MCF 10A (cell line): Measurements from ENCODE around the gene RC3H2. TPM values are rescaled to one million over a fixed set of nuclear protein-coding genes. Genes with fewer than 3 reads are reported as not detected.

Source experiments
- BruUV-seq: library from RNA; stranded (reverse); fragments of 400-500 nt; replicated peaks from 2 replicates; lab custom pipeline; 2021; lab: Mats Ljungman, UMichigan
- CTCF ChIA-PET: fragments of 300-600 bp; sonication (Branson Sonifier 250); formaldehyde crosslinking; extraction: SDS; loops from one replicate; lab custom pipeline; 2021; ENCODE audit warnings: antibody characterized with exemption, inconsistent platforms; lab: Yijun Ruan, JAX
- POLR2A ChIA-PET: fragments of 300-600, 350-650 bp; sonication (Branson Sonifier 250); formaldehyde crosslinking; extraction: SDS; loops from one replicate; lab custom pipeline; 2020; ENCODE audit warnings: antibody characterized with exemption, inconsistent platforms; lab: Yijun Ruan, JAX
- DNase-seq: peaks from one replicate; pipeline ENCODE4 v3.0.0-alpha.2; 2018; ENCODE audit not compliant: unreplicated experiment
- H3K27ac Mint-ChIP-seq: one replicate; pipeline ENCODE4 v1.8.0; 2022; ENCODE audit warnings: mild to moderate bottlenecking, low read depth, mixed read lengths; ENCODE audit not compliant: unreplicated experiment
- H3K27me3 Mint-ChIP-seq: one replicate; pipeline ENCODE4 v1.8.0; 2022; ENCODE audit warnings: mixed read lengths; ENCODE audit not compliant: insufficient read depth, unreplicated experiment
- H3K36me3 Mint-ChIP-seq: one replicate; pipeline ENCODE4 v1.8.0; 2022; ENCODE audit warnings: mild to moderate bottlenecking, moderate library complexity, mixed read lengths; ENCODE audit not compliant: insufficient read depth, unreplicated experiment
- H3K4me1 Mint-ChIP-seq: one replicate; pipeline ENCODE4 v1.8.0; 2022; ENCODE audit warnings: mixed read lengths; ENCODE audit not compliant: insufficient read depth, unreplicated experiment
- H3K4me3 Mint-ChIP-seq: one replicate; pipeline ENCODE4 v1.8.0; 2022; ENCODE audit warnings: mild to moderate bottlenecking, moderate library complexity, mixed read lengths; ENCODE audit not compliant: unreplicated experiment
- H3K9me3 Mint-ChIP-seq: one replicate; pipeline ENCODE4 v1.8.0; 2022; ENCODE audit warnings: mixed read lengths; ENCODE audit not compliant: unreplicated experiment
- CTCF ChIP-seq: fragments of 200-600 bp; IDR thresholded peaks from one replicate; pipeline ENCODE4 v1.8.0; 2022; ENCODE audit warnings: antibody characterized with exemption, mild to moderate bottlenecking; ENCODE audit not compliant: unreplicated experiment
- intact Hi-C: fragments of 100-400 bp; cut with micrococcal nuclease; formaldehyde crosslinking; loops from 2 replicates; pipeline ENCODE4 v1.14.1; 2022
- total RNA-seq: library from RNA; stranded (reverse); gene quantifications from 2 replicates; pipeline ENCODE4 v1.2.3, GENCODE V29; 2022

The RC3H2 gene
- total RNA-seq, 1 experiment from 2014 or later, result 59.1 TPM

DNA sequence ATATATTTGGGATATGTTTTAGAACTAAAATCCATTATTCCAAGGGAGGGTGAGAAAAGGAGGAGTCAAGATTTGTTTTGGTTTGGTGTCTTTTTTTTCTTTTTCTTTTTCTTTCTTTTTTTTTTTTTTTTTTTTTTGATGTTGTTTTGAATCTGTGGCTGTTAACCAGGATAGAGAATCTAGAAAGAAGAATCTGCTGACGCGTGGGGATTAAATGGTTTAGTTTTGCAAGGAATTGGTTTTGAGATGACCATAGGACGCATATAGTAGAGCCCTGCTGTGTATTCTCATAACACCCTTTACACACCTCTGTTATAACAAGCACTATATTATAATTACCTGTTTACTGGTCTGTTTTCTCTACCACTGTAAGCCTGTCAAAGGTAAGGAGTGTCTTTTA is 45.1 kb upstream of the RC3H2 start:
- peaks cover 40% of the 10 kb centered on the region for H3K4me1 Mint-ChIP-seq
- no TSS peak for BruUV-seq
- H3K27me3 Mint-ChIP-seq, result no peaks in the 10 kb centered on the region
- no peak overlapping the region for H3K27ac Mint-ChIP-seq
- intact Hi-C loops, result no loop called here
- peaks cover 9% of the 10 kb centered on the region for H3K36me3 Mint-ChIP-seq
- no peaks in the 10 kb centered on the region for H3K9me3 Mint-ChIP-seq
- H3K4me3 Mint-ChIP-seq, result no peak overlapping the region
- no peak for DNase-seq
- TF ChIP-seq CTCF, result no peak
- POLR2A ChIA-PET, result interaction anchor here (6.2 kb wide), 1 partner anchor 8 kb away, joined by 50 read pairs; the partner anchor contains the start of gene RABGAP1
- CTCF ChIA-PET, result interaction anchor here (1.1 kb wide), 1 partner anchor 40 kb away, joined by 3 read pairs; no protein-coding TSS in a partner anchor

DNA sequence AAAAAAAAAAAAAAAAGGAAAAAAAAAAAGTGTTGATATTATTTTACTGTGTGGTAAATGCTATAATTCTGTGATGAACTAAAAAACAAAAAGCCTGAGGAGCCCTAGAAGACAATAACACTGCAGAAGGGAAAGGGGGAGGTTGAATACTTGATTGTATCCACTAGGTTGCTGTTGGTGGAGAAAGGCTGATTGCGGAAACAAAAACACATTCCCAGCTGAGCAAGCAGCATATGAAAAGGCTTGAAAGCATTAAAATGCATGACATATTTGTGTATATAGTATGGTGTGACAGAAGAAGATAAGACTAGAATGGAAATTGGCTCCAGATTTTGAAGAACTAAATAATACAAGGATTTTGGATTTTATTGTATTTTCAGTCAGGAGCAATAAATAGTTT is 44.5 kb upstream of the RC3H2 start:
- H3K27me3 Mint-ChIP-seq, result no peaks in the 10 kb centered on the region
- no peak for DNase-seq
- no peak for TF ChIP-seq CTCF
- H3K4me3 Mint-ChIP-seq, result no peak overlapping the region
- ChIA-PET CTCF (interaction anchor here (1.1 kb wide), 1 partner anchor 41 kb away, joined by 3 read pairs; no protein-coding TSS in a partner anchor), POLR2A (interaction anchor here (1.4 to 3.9 kb wide), 2 partner anchors 18 to 47 kb away, joined by 4 to 22 read pairs; partner anchors contain the start of gene ZBTB26)
- no TSS peak for BruUV-seq
- H3K9me3 Mint-ChIP-seq, result no peaks in the 10 kb centered on the region
- peaks cover 35% of the 10 kb centered on the region for H3K4me1 Mint-ChIP-seq
- no peak overlapping the region for H3K27ac Mint-ChIP-seq
- intact Hi-C loops, result loop anchor here (5.0 kb wide), 1 partner anchor 47 kb away; no protein-coding TSS in a partner anchor
- H3K36me3 Mint-ChIP-seq, result peaks cover 14% of the 10 kb centered on the region

- POLR2A ChIA-PET, result interaction anchor here (1.0 to 3.9 kb wide), 7 partner anchors 12 to 46 kb away, joined by 4 to 22 read pairs (median 4); partner anchors contain the start of genes RC3H2, ZBTB26 and ZBTB6
- peaks cover 22% of the 10 kb centered on the region for H3K4me1 Mint-ChIP-seq
- H3K27ac Mint-ChIP-seq, result peak overlapping the region; percentile 10
- TF ChIP-seq CTCF, result no peak
- H3K27me3 Mint-ChIP-seq, result no peaks in the 10 kb centered on the region
- no peak for DNase-seq
- BruUV-seq, result no TSS peak
- H3K36me3 Mint-ChIP-seq, result peaks cover 20% of the 10 kb centered on the region
- no peak overlapping the region for H3K4me3 Mint-ChIP-seq
- CTCF ChIA-PET, result interaction anchor here (0.6 kb wide), 1 partner anchor 1402 kb away, joined by 3 read pairs; no protein-coding TSS in a partner anchor
- intact Hi-C loops, result loop anchor here (5.0 kb wide), 1 partner anchor 46 kb away; no protein-coding TSS in a partner anchor
- no peaks in the 10 kb centered on the region for H3K9me3 Mint-ChIP-seq
Observed at GRCh38 chr9:122948313-122948712, 43.2 kb upstream of the RC3H2 start.

- ChIA-PET CTCF (interaction anchor here (0.7 kb wide), 1 partner anchor 1995 kb away, joined by 3 read pairs; no protein-coding TSS in a partner anchor), POLR2A (interaction anchor here (0.5 to 3.9 kb wide), 5 partner anchors 10 to 982 kb away, joined by 4 to 22 read pairs (median 8); partner anchors contain the start of genes RC3H2, ZBTB26 and ZBTB6)
- peaks cover 22% of the 10 kb centered on the region for H3K4me1 Mint-ChIP-seq
- no peak for DNase-seq
- H3K27me3 Mint-ChIP-seq, result no peaks in the 10 kb centered on the region
- H3K4me3 Mint-ChIP-seq, result no peak overlapping the region
- no peaks in the 10 kb centered on the region for H3K9me3 Mint-ChIP-seq
- peak overlapping the region; percentile 10 for H3K27ac Mint-ChIP-seq
- no TSS peak for BruUV-seq
- H3K36me3 Mint-ChIP-seq, result peaks cover 23% of the 10 kb centered on the region
- intact Hi-C loops, result loop anchor here (5.0 kb wide), 1 partner anchor 44 kb away; no protein-coding TSS in a partner anchor
- no peak for TF ChIP-seq CTCF
Observed at GRCh38 chr9:122946461-122947005, 41.4 kb upstream of the RC3H2 start.
